B cell (primary cell): ENCODE data around the gene SIPA1L3. TPM values are rescaled to one million over a fixed set of nuclear protein-coding genes. Genes with fewer than 3 reads are reported as not detected.

ENCODE experiments used
- ATAC-seq: fragments of 200-7000 bp; cut with Tn5 transposase; one replicate; pipeline ENCODE4 v1.10.0; 2021; ENCODE audit warnings: low read depth, mild to moderate bottlenecking, moderate number of reproducible peaks, moderate library complexity
- CTCF ChIA-PET: fragments of 350-600 bp; sonication (Branson Sonifier 250); formaldehyde crosslinking; loops from one replicate; lab custom pipeline; 2021; ENCODE audit warnings: antibody characterized with exemption, inconsistent platforms; lab: Charles Lee
- POLR2A ChIA-PET: fragments of 350-600 bp; sonication (Branson Sonifier 250); formaldehyde crosslinking; loops from one replicate; lab custom pipeline; 2021; ENCODE audit warnings: antibody characterized with exemption; lab: Charles Lee
- DNase-seq: peaks from one replicate; pipeline ENCODE4 v3.0.0; 2013
- H2AFZ ChIP-seq: 2 replicates; pipeline ENCODE4 v1.6.1; 2012; ENCODE audit warnings: mild to moderate bottlenecking, low read depth, low read length; ENCODE audit not compliant: insufficient read depth, poor library complexity, severe bottlenecking
- H3K27ac ChIP-seq, 2 donors: 1 replicate in 1 of 2; 2 replicates in 1 of 2; pipeline ENCODE4 v1.5.1; 2012 to 2013; ENCODE audit warnings: low read length in 2 of 2, mild to moderate bottlenecking in 2 of 2, moderate library complexity in 1 of 2
- H3K27me3 ChIP-seq, 4 experiments: fragments of 200-600 bp in 1 of 4; sonication (generic) in 1 of 4; replicated peaks in 1 of 4; 1 replicate in 2 of 4; 2 replicates in 2 of 4; pipeline versions ENCODE4 v1.6.1 to v1.7.0; 2013 to 2016; ENCODE audit warnings: low read length in 3 of 4, mild to moderate bottlenecking in 2 of 4, mixed read lengths in 1 of 4, moderate library complexity in 1 of 4; ENCODE audit not compliant: insufficient read depth in 4 of 4, control insufficient read depth in 3 of 4; ENCODE audit errors: control extremely low read depth in 1 of 4
- H3K36me3 ChIP-seq, 2 experiments: replicated peaks in 1 of 2; 1 replicate in 1 of 2; 2 replicates in 1 of 2; pipeline versions ENCODE4 v1.6.1 to v1.7.1; 2013; ENCODE audit warnings: low read length in 1 of 2; ENCODE audit not compliant: insufficient read depth in 2 of 2, control insufficient read depth in 1 of 2; ENCODE audit errors: control extremely low read depth in 1 of 2, extremely low read depth in 1 of 2
- H3K4me1 ChIP-seq, 2 donors: fragments of 200-600 bp in 1 of 2; sonication (generic) in 1 of 2; 1 replicate in 1 of 2; 2 replicates in 1 of 2; pipeline versions ENCODE4 v1.5.1 to v1.6.1; 2013 to 2017; ENCODE audit warnings: low read length in 2 of 2; ENCODE audit not compliant: control insufficient read depth in 2 of 2, insufficient read depth in 2 of 2
- H3K4me2 ChIP-seq: replicated peaks from 2 replicates; pipeline ENCODE3; 2012; ENCODE audit warnings: mild to moderate bottlenecking, low read depth, low read length; ENCODE audit not compliant: poor library complexity, severe bottlenecking
- H3K4me3 ChIP-seq, 5 experiments: fragments of 200-600 bp in 1 of 5; sonication (generic) in 1 of 5; 1 replicate in 3 of 5; 2 replicates in 2 of 5; pipeline versions ENCODE4 v1.5.1 to v1.7.0; 2011 to 2016; ENCODE audit warnings: low read length in 4 of 5, mild to moderate bottlenecking in 4 of 5, low read depth in 2 of 5, control low read depth in 1 of 5, moderate library complexity in 1 of 5; ENCODE audit not compliant: insufficient read depth in 1 of 5; ENCODE audit errors: control extremely low read depth in 1 of 5, extremely low read depth in 1 of 5
- H3K79me2 ChIP-seq: fragments of 200-600 bp; sonication (generic); one replicate; pipeline ENCODE4 v1.6.0; 2016; ENCODE audit warnings: low read length; ENCODE audit not compliant: control insufficient read depth, insufficient read depth
- H3K9ac ChIP-seq: fragments of 200-600 bp; sonication (generic); 2 replicates; pipeline ENCODE4 v1.6.1; 2017; ENCODE audit warnings: mild to moderate bottlenecking, low read length, moderate library complexity
- H3K9me3 ChIP-seq, 3 donors: one replicate each; pipeline versions ENCODE4 v1.6.1 to v1.7.1; 2013; ENCODE audit warnings: low read length in 2 of 3; ENCODE audit not compliant: control insufficient read depth in 2 of 3, insufficient read depth in 1 of 3; ENCODE audit errors: control extremely low read depth in 1 of 3
- H4K20me1 ChIP-seq: 2 replicates; pipeline ENCODE4 v1.6.0; 2012; ENCODE audit warnings: mild to moderate bottlenecking, low read length; ENCODE audit not compliant: insufficient read depth, control insufficient read depth, poor library complexity, severe bottlenecking
- H3K27ac Mint-ChIP-seq: one replicate; pipeline ENCODE4 v1.8.0; 2021; ENCODE audit warnings: mixed read lengths
- H3K27me3 Mint-ChIP-seq: one replicate; pipeline ENCODE4 v1.8.0; 2021; ENCODE audit warnings: mixed read lengths
- H3K4me1 Mint-ChIP-seq: one replicate; pipeline ENCODE4 v1.8.0; 2021; ENCODE audit warnings: mixed read lengths
- H3K4me3 Mint-ChIP-seq: one replicate; pipeline ENCODE4 v1.8.0; 2021; ENCODE audit warnings: mixed read lengths
- H3K9me3 Mint-ChIP-seq: one replicate; pipeline ENCODE4 v1.8.0; 2022; ENCODE audit warnings: mixed read lengths; ENCODE audit not compliant: insufficient read depth
- EZH2 ChIP-seq: IDR thresholded peaks from 2 replicates; pipeline ENCODE4 v1.6.1; 2012; ENCODE audit warnings: borderline replicate concordance, low read depth, mild to moderate bottlenecking, moderate library complexity, low read length; ENCODE audit not compliant: insufficient read depth, poor library complexity, severe bottlenecking
- WGBS: methylation state at CpG from one replicate; pipeline ENCODE4 v1.1.5; 2013; ENCODE audit warnings: missing lambda C conversion rate; ENCODE audit not compliant: insufficient coverage; 5-methylcytosine and 5-hydroxymethylcytosine counted together
- intact Hi-C: fragments of 100-400 bp; cut with micrococcal nuclease; formaldehyde crosslinking; loops from one replicate; pipeline ENCODE4 v1.10.0; 2022
- polyA plus RNA-seq: library from polyadenylated mRNA; depleted of rRNA; stranded (reverse); fragments of >200 nt; gene quantifications from 2 replicates; pipeline ENCODE4 v1.2.3, GENCODE V29; 2012
- total RNA-seq, 2 donors: library from RNA; stranded (reverse); fragments of 120-200 nt in 1 of 2; gene quantifications; 1 replicate in 1 of 2; 2 replicates in 1 of 2; pipeline versions ENCODE4 v1.2.3 to v1.2.4, GENCODE V29; 2013 to 2022
- TF ChIP-seq, protein P1 (sequence below): fragments of 200-600 bp; IDR thresholded peaks from one replicate; pipeline ENCODE4 v1.8.0; 2022; ENCODE audit warnings: antibody characterized with exemption, mild to moderate bottlenecking

The SIPA1L3 gene
- total and polyA plus RNA-seq, 2 donors (not counting 1 experiment from before 2014, with no cell fraction given), result 48.3 to 295 TPM

DNA sequence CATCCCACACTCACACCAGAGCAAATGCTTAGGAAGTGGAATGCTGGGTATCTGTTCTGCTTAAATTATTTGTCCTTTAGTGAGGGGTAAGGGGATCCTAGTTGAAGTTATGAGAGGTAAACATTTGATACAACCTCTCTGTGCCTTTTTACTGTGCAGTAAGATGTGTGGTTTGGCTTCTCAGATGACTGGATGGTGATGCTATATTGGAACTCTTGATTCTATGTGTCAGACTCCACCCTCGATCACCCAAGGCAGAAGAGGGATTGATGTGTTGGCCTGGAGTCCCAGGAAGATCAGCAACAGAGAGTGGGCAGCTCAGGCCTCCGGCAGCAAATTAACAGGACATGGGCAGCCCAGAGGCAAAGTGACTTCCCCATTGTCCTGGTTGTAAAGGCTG, 66.7 kb downstream of the SIPA1L3 start:
- Mint-ChIP-seq H3K4me1 (peaks cover 65% of the 10 kb centered on the region), H3K9me3 (no peaks in the 10 kb centered on the region), H3K27ac (peak overlapping the region; percentile 93), H3K4me3 (peak overlapping the region; percentile 44), H3K27me3 (no peaks in the 10 kb centered on the region)
- Histone ChIP-seq H3K9ac (no peak overlapping the region), H3K27me3 (no peaks in the 10 kb centered on the region), H3K4me3 (no peak overlapping the region), H3K9me3 (peaks cover 0 to 29% (median 19%) of the 10 kb centered on the region in 3 donors), H4K20me1 (no peaks in the 10 kb centered on the region), H3K79me2 (peaks cover 92% of the 10 kb centered on the region), H3K36me3 (peaks cover 0 to 20% of the 10 kb centered on the region in 2 experiments), H3K27ac (peak overlapping the region; percentile 89 to 92), H3K4me1 (peaks cover 60 to 71% of the 10 kb centered on the region in 2 donors), H2AFZ (no peak overlapping the region), H3K4me2 (peak overlapping the region; percentile 62)
- DNase-seq, result no peak
- WGBS, result 65% methylated on average over 2 of the region's 2 CpGs
- TF ChIP-seq, protein P1, sequence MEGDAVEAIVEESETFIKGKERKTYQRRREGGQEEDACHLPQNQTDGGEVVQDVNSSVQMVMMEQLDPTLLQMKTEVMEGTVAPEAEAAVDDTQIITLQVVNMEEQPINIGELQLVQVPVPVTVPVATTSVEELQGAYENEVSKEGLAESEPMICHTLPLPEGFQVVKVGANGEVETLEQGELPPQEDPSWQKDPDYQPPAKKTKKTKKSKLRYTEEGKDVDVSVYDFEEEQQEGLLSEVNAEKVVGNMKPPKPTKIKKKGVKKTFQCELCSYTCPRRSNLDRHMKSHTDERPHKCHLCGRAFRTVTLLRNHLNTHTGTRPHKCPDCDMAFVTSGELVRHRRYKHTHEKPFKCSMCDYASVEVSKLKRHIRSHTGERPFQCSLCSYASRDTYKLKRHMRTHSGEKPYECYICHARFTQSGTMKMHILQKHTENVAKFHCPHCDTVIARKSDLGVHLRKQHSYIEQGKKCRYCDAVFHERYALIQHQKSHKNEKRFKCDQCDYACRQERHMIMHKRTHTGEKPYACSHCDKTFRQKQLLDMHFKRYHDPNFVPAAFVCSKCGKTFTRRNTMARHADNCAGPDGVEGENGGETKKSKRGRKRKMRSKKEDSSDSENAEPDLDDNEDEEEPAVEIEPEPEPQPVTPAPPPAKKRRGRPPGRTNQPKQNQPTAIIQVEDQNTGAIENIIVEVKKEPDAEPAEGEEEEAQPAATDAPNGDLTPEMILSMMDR, result no peak
- no peak for TF ChIP-seq EZH2
- intact Hi-C loops, result loop anchor here (5.0 kb wide), 1 partner anchor 124 kb away; no protein-coding TSS in a partner anchor
- no peak for ATAC-seq
- ChIA-PET CTCF (interaction anchor here (0.6 to 5.9 kb wide), 3 partner anchors 60 to 121 kb away, joined by 3 to 47 read pairs (median 11); partner anchors contain the start of genes SIPA1L3 and WDR87), POLR2A (interaction anchor here (0.6 to 0.7 kb wide), 4 partner anchors 48 to 355 kb away, joined by 3 to 11 read pairs (median 4); no protein-coding TSS in a partner anchor)

DNA sequence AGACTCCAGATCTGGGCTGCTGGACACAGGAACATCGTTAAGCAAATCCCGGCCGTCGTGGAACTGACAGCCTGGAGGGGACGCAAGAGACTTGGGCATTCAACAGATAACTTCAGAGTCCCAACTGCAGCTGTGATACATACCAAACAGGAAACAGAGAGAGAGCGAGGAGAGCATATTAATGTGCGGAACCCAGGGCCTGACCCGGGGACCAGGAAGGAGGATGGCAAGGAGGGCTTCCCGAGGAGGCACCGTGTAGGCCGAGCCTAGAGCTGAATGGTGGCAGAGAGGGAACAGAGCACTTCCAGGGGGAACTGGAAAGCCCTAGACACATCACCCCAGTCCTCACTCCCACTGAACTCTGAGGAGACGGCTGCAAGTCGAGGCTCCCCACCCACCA, 68.1 kb downstream of the SIPA1L3 start:
- H3K4me1 ChIP-seq, result peaks cover 67 to 84% of the 10 kb centered on the region in 2 donors

More for the DNA sequence above, 68.1 kb downstream of the SIPA1L3 start:
- 9% methylated on average over 6 of the region's 13 CpGs for WGBS
- no peak for TF ChIP-seq EZH2
- TF ChIP-seq, protein P1, result peak; percentile 44
- peak; percentile 72 for DNase-seq
- CTCF ChIA-PET, result interaction anchor here (0.7 to 5.9 kb wide), 11 partner anchors 14 to 167 kb away, joined by 3 to 47 read pairs (median 4); partner anchors contain the start of genes SIPA1L3 and WDR87
- peak overlapping the region; percentile 62 for H3K4me2 ChIP-seq
- no peaks in the 10 kb centered on the region for H3K27me3 ChIP-seq
- Mint-ChIP-seq H3K4me3 (peak overlapping the region; percentile 67), H3K27ac (peak overlapping the region; percentile 93), H3K27me3 (no peaks in the 10 kb centered on the region), H3K4me1 (peaks cover 70% of the 10 kb centered on the region), H3K9me3 (no peaks in the 10 kb centered on the region)
- peak overlapping the region; percentile 89 to 92 for H3K27ac ChIP-seq
- peaks cover 0 to 31% (median 16%) of the 10 kb centered on the region in 3 donors for H3K9me3 ChIP-seq
- ATAC-seq, result peak; percentile 18
- intact Hi-C loops, result loop anchor here (1.0 to 5.0 kb wide), 3 partner anchors 13 to 107 kb away; no protein-coding TSS in a partner anchor
- H3K4me3 ChIP-seq, result no peak overlapping the region
- no peaks in the 10 kb centered on the region for H4K20me1 ChIP-seq
- H2AFZ ChIP-seq, result peak overlapping the region; percentile 35
- peaks cover 85% of the 10 kb centered on the region for H3K79me2 ChIP-seq
- H3K9ac ChIP-seq, result peak overlapping the region; percentile 10
- peaks cover 0 to 14% of the 10 kb centered on the region in 2 experiments for H3K36me3 ChIP-seq
- POLR2A ChIA-PET, result interaction anchor here (0.6 to 5.5 kb wide), 3 partner anchors 30 to 68 kb away, joined by 4 to 26 read pairs (median 4); partner anchors contain the start of genes SIPA1L3 and WDR87
